PC-3 (cell line): ENCODE data around the gene GALNT2. TPM values are rescaled to one million over a fixed set of nuclear protein-coding genes. Genes with fewer than 3 reads are reported as not detected.

Experiments
- ATAC-seq: fragments of 200-7000 bp; cut with Tn5 transposase; 2 replicates; pipeline ENCODE4 v1.9.1; 2020; ENCODE audit warnings: mild to moderate bottlenecking, moderate library complexity
- BruUV-seq: library from RNA; stranded (reverse); fragments of 400-500 nt; replicated peaks from 2 replicates; lab custom pipeline; 2021; lab: Mats Ljungman, UMichigan
- CTCF ChIA-PET: fragments of 300-600 bp; sonication (Branson Sonifier 250); formaldehyde crosslinking; loops from one replicate; lab custom pipeline; 2022; ENCODE audit warnings: antibody characterized with exemption; lab: Charles Lee
- POLR2A ChIA-PET: fragments of 300-600 bp; sonication (Branson Sonifier 250); formaldehyde crosslinking; loops from one replicate; lab custom pipeline; 2022; ENCODE audit warnings: antibody characterized with exemption; ENCODE audit not compliant: unreplicated experiment; lab: Charles Lee
- DNase-seq: peaks from one replicate; pipeline ENCODE4 v3.0.0-alpha.2; 2015
- H2AFZ ChIP-seq: fragments of 300-600 bp; sonication (generic); 2 replicates; pipeline ENCODE4 v1.6.0; 2016; ENCODE audit warnings: antibody characterized with exemption, low read length
- H3F3A ChIP-seq: fragments of 300-600 bp; sonication (generic); one replicate; pipeline ENCODE4 v1.6.0; 2017; ENCODE audit warnings: antibody characterized with exemption, low read length, control low read depth, mild to moderate bottlenecking; ENCODE audit not compliant: unreplicated experiment
- H3K27ac ChIP-seq: fragments of 300-600 bp; sonication (generic); 2 replicates; pipeline ENCODE4 v1.5.1; 2016; ENCODE audit warnings: mild to moderate bottlenecking, low read length
- H3K27me3 ChIP-seq: fragments of 300-600 bp; sonication (generic); 2 replicates; pipeline ENCODE4 v1.6.1; 2016; ENCODE audit warnings: low read length, mixed read lengths
- H3K36me3 ChIP-seq: fragments of 300-600 bp; sonication (generic); 2 replicates; pipeline ENCODE4 v1.6.1; 2016; ENCODE audit warnings: low read depth, mixed run types, low read length, mixed read lengths
- H3K4me1 ChIP-seq: fragments of 300-600 bp; sonication (generic); 2 replicates; pipeline ENCODE4 v1.5.1; 2016; ENCODE audit warnings: low read length; ENCODE audit not compliant: insufficient read depth
- H3K4me2 ChIP-seq: fragments of 300-600 bp; sonication (generic); 2 replicates; pipeline ENCODE4 v1.6.0; 2016; ENCODE audit warnings: low read length
- H3K4me3 ChIP-seq: fragments of 300-600 bp; sonication (generic); 2 replicates; pipeline ENCODE4 v1.5.1; 2016; ENCODE audit warnings: mild to moderate bottlenecking, low read length, mixed read lengths
- H3K79me2 ChIP-seq: fragments of 300-600 bp; sonication (generic); 2 replicates; pipeline ENCODE4 v1.6.1; 2017; ENCODE audit warnings: low read length, mixed read lengths
- H3K9ac ChIP-seq: fragments of 300-600 bp; sonication (generic); 2 replicates; pipeline ENCODE4 v1.6.0; 2016; ENCODE audit warnings: mild to moderate bottlenecking, low read length
- H3K9me2 ChIP-seq: fragments of 300-600 bp; sonication (generic); replicated peaks from 2 replicates; pipeline ENCODE4 v1.6.1; 2016; ENCODE audit warnings: mixed run types, low read length, mixed read lengths
- H3K9me3 ChIP-seq: fragments of 300-600 bp; sonication (generic); 2 replicates; pipeline ENCODE4 v1.6.1; 2016; ENCODE audit warnings: low read length, mixed read lengths
- H4K20me1 ChIP-seq: fragments of 300-600 bp; sonication (generic); 2 replicates; pipeline ENCODE4 v1.6.1; 2016; ENCODE audit warnings: low read length, mixed read lengths
- EZH2 ChIP-seq: fragments of 300-600 bp; sonication (generic); IDR thresholded peaks from one replicate; pipeline ENCODE4 v1.6.1; 2017; ENCODE audit warnings: antibody characterized with exemption, mild to moderate bottlenecking, low read length; ENCODE audit not compliant: unreplicated experiment
- EZH2phosphoT487 ChIP-seq: fragments of 300-600 bp; sonication (generic); IDR thresholded peaks from 2 replicates; pipeline ENCODE4 v1.6.1; 2018; ENCODE audit warnings: mild to moderate bottlenecking, antibody characterized with exemption, low read length, borderline replicate concordance
- intact Hi-C: fragments of 100-400 bp; cut with micrococcal nuclease; formaldehyde crosslinking; loops from 2 replicates; pipeline ENCODE4 v1.9.0; 2023
- total RNA-seq: library from RNA; depleted of rRNA; stranded (reverse); fragments of >200 nt; gene quantifications from 2 replicates; pipeline ENCODE4 v1.2.3, GENCODE V29; 2014
- TF ChIP-seq, protein P1 (sequence below): fragments of 300-600 bp; sonication (generic); conservative IDR thresholded peaks from 2 replicates; pipeline ENCODE4 v1.5.1; 2017; ENCODE audit warnings: antibody characterized with exemption, low read depth, mild to moderate bottlenecking, low read length

GALNT2 gene
- total RNA-seq, 1 experiment from 2014 or later: 182 TPM

DNA sequence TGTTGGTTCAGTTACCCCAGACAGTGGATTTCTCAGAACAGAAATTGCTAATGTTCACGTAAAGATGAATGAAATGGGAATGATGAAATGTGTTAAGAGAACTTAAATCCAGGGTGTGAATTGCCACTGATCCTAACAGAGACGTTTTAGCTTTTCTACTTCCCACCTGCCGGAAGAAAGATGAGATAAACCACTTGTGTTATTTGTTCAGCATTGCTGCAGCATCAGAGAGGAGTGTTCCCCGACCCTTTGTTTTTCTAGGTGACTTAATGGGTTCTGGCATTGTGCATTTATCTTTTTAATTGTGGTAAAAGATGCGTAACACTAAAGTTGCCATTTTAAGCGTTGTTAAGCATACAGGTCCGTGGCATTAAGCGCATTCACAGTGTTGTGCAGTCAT is 122.3 kb downstream of the GALNT2 start:
- Histone ChIP-seq H3F3A (no peaks in the 10 kb centered on the region), H3K79me2 (peaks cover 94% of the 10 kb centered on the region), H3K4me1 (peaks cover 23% of the 10 kb centered on the region), H3K36me3 (peaks cover 13% of the 10 kb centered on the region; the same call in 1 of the 2 replicates), H3K9me3 (no peaks in the 10 kb centered on the region), H3K9me2 (no peaks in the 10 kb centered on the region), H3K27me3 (no peaks in the 10 kb centered on the region), H3K9ac (no peak overlapping the region), H3K27ac (no peak overlapping the region), H3K4me3 (no peak overlapping the region), H3K4me2 (no peak overlapping the region), H4K20me1 (peaks cover 21% of the 10 kb centered on the region), H2AFZ (no peak overlapping the region)
- no TSS peak for BruUV-seq
- TF ChIP-seq EZH2: no peak
- no peak for TF ChIP-seq EZH2phosphoT487
- TF ChIP-seq, protein P1, sequence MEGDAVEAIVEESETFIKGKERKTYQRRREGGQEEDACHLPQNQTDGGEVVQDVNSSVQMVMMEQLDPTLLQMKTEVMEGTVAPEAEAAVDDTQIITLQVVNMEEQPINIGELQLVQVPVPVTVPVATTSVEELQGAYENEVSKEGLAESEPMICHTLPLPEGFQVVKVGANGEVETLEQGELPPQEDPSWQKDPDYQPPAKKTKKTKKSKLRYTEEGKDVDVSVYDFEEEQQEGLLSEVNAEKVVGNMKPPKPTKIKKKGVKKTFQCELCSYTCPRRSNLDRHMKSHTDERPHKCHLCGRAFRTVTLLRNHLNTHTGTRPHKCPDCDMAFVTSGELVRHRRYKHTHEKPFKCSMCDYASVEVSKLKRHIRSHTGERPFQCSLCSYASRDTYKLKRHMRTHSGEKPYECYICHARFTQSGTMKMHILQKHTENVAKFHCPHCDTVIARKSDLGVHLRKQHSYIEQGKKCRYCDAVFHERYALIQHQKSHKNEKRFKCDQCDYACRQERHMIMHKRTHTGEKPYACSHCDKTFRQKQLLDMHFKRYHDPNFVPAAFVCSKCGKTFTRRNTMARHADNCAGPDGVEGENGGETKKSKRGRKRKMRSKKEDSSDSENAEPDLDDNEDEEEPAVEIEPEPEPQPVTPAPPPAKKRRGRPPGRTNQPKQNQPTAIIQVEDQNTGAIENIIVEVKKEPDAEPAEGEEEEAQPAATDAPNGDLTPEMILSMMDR: no peak
- intact Hi-C loops: loop anchor here (5.0 kb wide), 1 partner anchor 118 kb away; no protein-coding TSS in a partner anchor
- ChIA-PET CTCF (no interaction called here), POLR2A (no interaction called here)
- ATAC-seq (no peak), DNase-seq (no peak)

DNA sequence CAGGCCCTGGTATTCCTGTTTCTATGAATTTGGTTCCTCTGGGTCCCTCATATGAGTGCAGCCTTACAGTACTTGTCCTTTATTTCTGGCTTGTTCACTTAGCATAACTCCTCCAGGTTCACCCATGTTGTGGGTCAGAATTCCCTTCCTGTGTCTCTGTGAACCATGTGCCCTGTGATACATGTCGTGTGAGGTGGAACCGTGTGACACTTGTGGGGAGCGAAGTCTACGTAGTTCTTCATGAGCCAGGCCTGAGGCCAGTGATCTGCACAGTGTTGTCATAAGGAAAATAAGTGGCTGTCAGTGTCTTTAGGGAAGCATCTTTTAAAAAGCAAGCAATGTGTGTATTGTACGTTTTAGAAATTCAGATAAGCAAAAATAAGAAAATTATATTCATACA is 122.8 kb downstream of the GALNT2 start:
- H3F3A ChIP-seq: no peaks in the 10 kb centered on the region
- no peak overlapping the region for H3K4me3 ChIP-seq
- peaks cover 21% of the 10 kb centered on the region for H4K20me1 ChIP-seq
- peaks cover 22% of the 10 kb centered on the region for H3K4me1 ChIP-seq
- ATAC-seq: no peak
- intact Hi-C loops: loop anchor here (5.0 kb wide), 1 partner anchor 117 kb away; no protein-coding TSS in a partner anchor
- ChIA-PET POLR2A (no interaction called here), CTCF (no interaction called here)
- no TSS peak for BruUV-seq
- TF ChIP-seq EZH2: no peak
- TF ChIP-seq, protein P1: no peak
- H3K9me2 ChIP-seq: no peaks in the 10 kb centered on the region
- no peak for DNase-seq
- H3K79me2 ChIP-seq: peaks cover 90% of the 10 kb centered on the region
- H2AFZ ChIP-seq: no peak overlapping the region
- no peaks in the 10 kb centered on the region for H3K27me3 ChIP-seq
- H3K27ac ChIP-seq: no peak overlapping the region
- no peak overlapping the region for H3K9ac ChIP-seq
- no peaks in the 10 kb centered on the region for H3K9me3 ChIP-seq
- H3K4me2 ChIP-seq: no peak overlapping the region
- H3K36me3 ChIP-seq: peaks cover 13% of the 10 kb centered on the region; the same call in 1 of the 2 replicates

DNA sequence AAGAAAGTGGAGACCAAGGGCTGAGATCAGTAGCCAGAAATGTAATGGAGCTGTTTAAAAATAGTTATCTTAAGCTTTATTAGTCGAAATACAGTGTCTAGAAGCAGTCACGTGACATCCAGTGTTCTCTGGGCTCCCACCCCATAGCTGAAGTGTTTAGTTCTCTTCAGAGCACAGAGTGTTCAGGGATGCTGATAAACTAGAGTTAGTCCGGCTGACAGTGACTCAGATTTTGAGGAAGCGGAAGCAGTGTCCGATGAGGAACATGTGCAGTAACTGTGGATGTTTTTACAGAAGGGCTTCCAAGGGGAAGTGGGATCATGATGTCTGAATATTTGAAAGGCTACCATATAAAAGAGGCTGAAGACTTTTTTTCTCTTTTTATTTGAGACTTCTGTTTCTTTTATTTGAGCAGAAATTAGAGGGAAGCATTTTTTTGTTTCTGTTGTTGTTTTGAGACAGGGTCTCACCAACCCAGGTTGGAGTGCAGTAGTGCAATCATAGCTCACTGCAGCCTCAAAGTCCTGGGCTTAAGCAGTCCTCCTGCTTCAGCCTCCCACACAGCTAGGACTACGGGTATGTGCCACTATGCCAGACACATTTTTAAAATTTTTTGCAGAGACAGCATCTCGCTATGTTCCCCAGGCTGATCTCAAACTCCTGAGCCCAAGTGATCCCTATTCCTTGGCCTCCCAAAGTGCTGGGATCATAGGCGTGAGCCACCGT is 124.2 kb downstream of the GALNT2 start:
- H3K9me3 ChIP-seq: no peaks in the 10 kb centered on the region
- H3K36me3 ChIP-seq: peaks cover 13% of the 10 kb centered on the region; the same call in 1 of the 2 replicates
- no TSS peak for BruUV-seq
- TF ChIP-seq EZH2phosphoT487 (no peak), EZH2 (no peak)
- TF ChIP-seq, protein P1: no peak
- CTCF ChIA-PET: no interaction called here
- peaks cover 82% of the 10 kb centered on the region for H3K79me2 ChIP-seq
- POLR2A ChIA-PET: no interaction called here
- H3K27me3 ChIP-seq: no peaks in the 10 kb centered on the region
- H3K27ac ChIP-seq: no peak overlapping the region
- intact Hi-C loops: no loop called here
- no peak overlapping the region for H3K4me2 ChIP-seq
- H3K9me2 ChIP-seq: no peaks in the 10 kb centered on the region
- H3F3A ChIP-seq: no peaks in the 10 kb centered on the region
- peaks cover 10% of the 10 kb centered on the region for H3K4me1 ChIP-seq
- no peak overlapping the region for H3K4me3 ChIP-seq
- peaks cover 21% of the 10 kb centered on the region for H4K20me1 ChIP-seq
- ATAC-seq (no peak), DNase-seq (no peak)
- no peak overlapping the region for H2AFZ ChIP-seq
- no peak overlapping the region for H3K9ac ChIP-seq
